ENCODE measurements around the gene DPP4.

The DPP4 gene

DNA sequence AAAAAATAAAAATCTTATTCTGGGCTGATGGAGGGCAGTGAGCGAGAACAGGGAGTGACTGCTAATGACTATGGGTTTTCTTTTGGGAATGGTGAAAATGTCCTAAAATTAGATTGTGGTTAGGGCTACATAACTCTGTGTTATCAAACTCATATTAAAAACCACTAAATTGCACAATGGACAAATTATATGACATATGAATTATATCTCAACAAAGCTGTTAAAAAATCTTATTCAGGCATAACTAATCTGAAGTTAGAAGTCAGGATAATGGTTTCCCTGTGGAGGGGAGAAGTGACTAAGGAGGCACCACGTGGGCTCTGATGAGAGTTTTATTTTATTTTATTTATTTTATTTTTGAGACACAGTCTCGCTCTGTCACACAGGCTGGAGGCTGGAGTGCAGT lies 32.1 kb upstream of the DPP4 start:
- Histone ChIP-seq H3K9me3 (ENCODE audit: control insufficient read depth, low read length) (no peaks in the 10 kb centered on the region), H3K27ac (ENCODE audit: low read depth, low read length, severe bottlenecking) (no peak overlapping the region), H3K4me3 (ENCODE audit: extremely low read depth, insufficient read depth, low read length, poor library complexity, severe bottlenecking) (no peak overlapping the region), H3K4me1 (ENCODE audit: control insufficient read depth, insufficient read depth, low read length, poor library complexity, severe bottlenecking) (no peaks in the 10 kb centered on the region), H3K36me3 (ENCODE audit: control insufficient read depth, insufficient read depth, low read length) (no peaks in the 10 kb centered on the region)
- no CpG with 5 or more reads among the region's 3 CpGs for WGBS, 2 experiments (ENCODE audit: insufficient coverage in 2 of 2)

DNA sequence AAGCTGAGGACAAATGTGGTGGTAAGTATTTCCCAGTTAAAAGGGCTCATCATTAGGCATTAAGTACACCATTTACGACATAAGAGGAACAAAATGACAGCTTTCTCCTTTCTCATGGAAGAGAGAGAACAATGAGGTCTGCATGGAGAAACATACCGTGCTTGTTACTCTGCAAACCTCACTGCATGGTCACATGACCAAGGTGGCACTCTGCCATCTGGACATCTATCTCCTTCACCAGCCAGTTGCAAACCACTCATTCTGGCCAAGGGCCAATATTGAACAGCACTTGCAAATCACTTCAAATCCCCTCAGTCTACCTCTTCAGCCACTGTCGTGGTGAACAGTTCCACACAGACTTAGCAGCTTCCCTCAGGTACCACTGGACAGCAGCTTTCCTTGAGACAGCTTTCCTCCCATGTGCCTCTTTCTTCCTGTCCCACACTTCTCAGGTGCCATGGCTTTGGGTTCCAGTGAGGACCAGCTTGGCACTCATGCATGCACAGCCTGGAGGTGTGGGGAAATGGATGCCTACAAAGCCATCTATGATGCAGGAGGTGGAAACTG lies 29.5 kb upstream of the DPP4 start:
- 91 to 93% methylated on average over 1 to 3 of the region's 3 CpGs for WGBS, 2 experiments (ENCODE audit: insufficient coverage in 2 of 2)
- Histone ChIP-seq H3K27ac (ENCODE audit: low read depth, low read length, severe bottlenecking) (no peak overlapping the region), H3K36me3 (ENCODE audit: control insufficient read depth, insufficient read depth, low read length) (no peaks in the 10 kb centered on the region), H3K4me3 (ENCODE audit: extremely low read depth, insufficient read depth, low read length, poor library complexity, severe bottlenecking) (no peak overlapping the region), H3K9me3 (ENCODE audit: control insufficient read depth, low read length) (no peaks in the 10 kb centered on the region), H3K4me1 (ENCODE audit: control insufficient read depth, insufficient read depth, low read length, poor library complexity, severe bottlenecking) (no peaks in the 10 kb centered on the region)

DNA sequence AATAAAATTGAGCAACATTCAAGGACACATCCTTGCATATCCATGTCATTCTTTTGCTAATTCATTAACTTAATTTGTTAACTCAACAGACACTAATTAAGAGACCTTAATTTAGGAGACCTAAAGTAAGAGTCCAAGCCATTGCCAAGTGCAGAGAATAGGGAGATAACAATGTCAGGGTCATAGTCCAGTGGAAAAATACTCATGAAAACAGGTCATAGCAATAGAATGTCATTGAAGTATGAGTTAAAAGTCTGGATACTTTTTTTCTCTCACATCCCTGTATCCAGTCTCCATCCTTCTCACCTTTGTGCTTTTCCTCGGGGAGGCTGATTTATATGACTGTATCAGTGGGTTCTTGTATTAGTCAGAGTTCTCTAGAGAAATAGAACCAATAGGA lies 26.6 kb upstream of the DPP4 start:
- H3K4me1 ChIP-seq (ENCODE audit: control insufficient read depth, insufficient read depth, low read length, poor library complexity, severe bottlenecking), result no peaks in the 10 kb centered on the region
- H3K4me3 ChIP-seq (ENCODE audit: extremely low read depth, insufficient read depth, low read length, poor library complexity, severe bottlenecking), result no peak overlapping the region
- no CpG with 5 or more reads among the region's 1 CpG for WGBS, 2 experiments (ENCODE audit: insufficient coverage in 2 of 2)
- no peaks in the 10 kb centered on the region for H3K9me3 ChIP-seq (ENCODE audit: control insufficient read depth, low read length)
- H3K27ac ChIP-seq (ENCODE audit: low read depth, low read length, severe bottlenecking), result no peak overlapping the region
- no peaks in the 10 kb centered on the region for H3K36me3 ChIP-seq (ENCODE audit: control insufficient read depth, insufficient read depth, low read length)

DNA sequence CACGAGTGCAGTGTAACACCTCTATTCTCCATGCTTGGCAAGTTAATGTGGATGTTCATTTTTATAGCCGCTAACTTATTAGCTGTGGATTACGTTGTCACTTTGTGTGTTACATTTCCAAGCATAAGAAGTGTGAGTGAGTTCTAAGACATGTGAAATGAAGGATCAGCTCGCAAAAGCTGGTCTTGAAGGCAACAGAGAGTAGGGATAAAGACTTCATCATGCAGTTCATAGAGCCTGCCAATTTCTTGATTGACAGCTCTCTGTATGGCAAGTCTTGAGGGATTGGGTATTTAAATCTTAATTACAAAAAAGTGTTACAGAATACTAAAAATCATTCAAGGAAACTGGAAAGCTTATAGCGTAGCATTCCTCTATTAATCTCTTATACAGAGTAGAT lies 25.8 kb upstream of the DPP4 start:
- WGBS, 2 experiments (ENCODE audit: insufficient coverage in 2 of 2), result 86 to 89% methylated on average over 3 to 4 of the region's 5 CpGs
- H3K4me3 ChIP-seq (ENCODE audit: extremely low read depth, insufficient read depth, low read length, poor library complexity, severe bottlenecking), result no peak overlapping the region
- H3K36me3 ChIP-seq (ENCODE audit: control insufficient read depth, insufficient read depth, low read length), result no peaks in the 10 kb centered on the region
- no peak overlapping the region for H3K27ac ChIP-seq (ENCODE audit: low read depth, low read length, severe bottlenecking)
- H3K4me1 ChIP-seq (ENCODE audit: control insufficient read depth, insufficient read depth, low read length, poor library complexity, severe bottlenecking), result no peaks in the 10 kb centered on the region
- no peaks in the 10 kb centered on the region for H3K9me3 ChIP-seq (ENCODE audit: control insufficient read depth, low read length)

DNA sequence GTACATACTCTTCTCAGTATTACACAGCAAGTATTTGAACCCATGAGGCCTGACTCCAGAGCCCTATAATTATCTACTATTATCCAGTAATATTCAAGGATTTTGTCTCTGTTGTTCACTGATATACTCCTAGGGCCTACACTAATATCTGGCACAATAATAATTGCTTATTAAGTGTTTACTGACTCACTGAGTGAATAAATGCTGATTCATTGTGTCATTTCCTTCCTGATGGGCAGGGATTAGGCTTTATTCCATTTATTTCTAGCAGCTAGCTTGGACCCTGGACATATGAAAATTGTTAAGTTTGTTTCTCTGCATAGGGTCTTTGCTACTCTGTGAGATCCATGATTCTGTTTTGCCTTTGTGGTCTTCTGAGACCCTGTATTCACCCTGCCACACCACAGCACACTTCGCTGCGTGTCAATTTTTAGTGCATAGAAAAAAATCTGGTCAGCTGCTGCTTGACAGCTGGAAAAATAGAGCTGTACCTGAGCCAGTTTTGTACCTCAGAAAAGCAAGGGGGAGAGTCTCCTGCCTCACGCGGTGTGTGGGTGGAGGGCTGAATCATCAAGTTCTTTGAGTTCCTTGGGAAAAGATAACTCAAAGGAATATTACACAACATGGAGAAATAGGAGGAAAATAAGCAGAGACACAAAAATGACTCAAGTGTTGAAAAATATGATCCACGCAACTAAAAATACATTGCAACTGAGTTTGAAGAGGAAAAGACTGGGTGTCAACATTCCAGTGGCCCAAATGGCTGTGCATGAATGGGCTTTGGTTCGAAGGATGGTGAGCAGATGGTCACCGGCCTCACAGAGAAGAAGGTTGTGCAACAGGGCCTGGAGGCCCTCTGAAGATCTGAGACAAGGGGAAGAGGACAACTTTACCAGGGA lies 18.9 kb upstream of the DPP4 start:
- no peaks in the 10 kb centered on the region for H3K9me3 ChIP-seq (ENCODE audit: control insufficient read depth, low read length)
- 91 to 95% methylated on average over 4 of the region's 7 CpGs for WGBS, 2 experiments (ENCODE audit: insufficient coverage in 2 of 2)
- no peak overlapping the region for H3K27ac ChIP-seq (ENCODE audit: low read depth, low read length, severe bottlenecking)
- H3K4me1 ChIP-seq (ENCODE audit: control insufficient read depth, insufficient read depth, low read length, poor library complexity, severe bottlenecking), result no peaks in the 10 kb centered on the region
- H3K4me3 ChIP-seq (ENCODE audit: extremely low read depth, insufficient read depth, low read length, poor library complexity, severe bottlenecking), result no peak overlapping the region
- no peaks in the 10 kb centered on the region for H3K36me3 ChIP-seq (ENCODE audit: control insufficient read depth, insufficient read depth, low read length)

DNA sequence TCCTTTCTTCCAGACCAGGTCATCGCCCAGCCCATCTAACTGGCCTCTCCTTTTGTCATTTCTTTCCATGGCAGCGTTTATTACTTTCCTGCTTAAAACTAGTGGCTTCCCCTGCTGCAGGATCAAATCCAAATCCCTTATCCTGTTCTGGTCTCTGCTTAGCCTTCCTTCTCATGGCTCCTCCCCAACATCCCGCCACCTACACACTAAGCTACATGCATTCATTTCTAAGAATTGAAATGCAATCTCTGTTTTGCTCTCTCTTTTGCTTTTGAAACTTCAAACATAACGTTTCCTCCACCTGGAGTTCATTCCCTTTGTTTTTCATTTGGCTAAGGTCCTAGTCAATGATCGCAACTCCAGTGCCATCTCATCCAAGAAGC lies 18.0 kb upstream of the DPP4 start:
- H3K4me1 ChIP-seq (ENCODE audit: control insufficient read depth, insufficient read depth, low read length, poor library complexity, severe bottlenecking), result no peaks in the 10 kb centered on the region
- 82 to 83% methylated on average over 4 to 5 of the region's 5 CpGs for WGBS, 2 experiments (ENCODE audit: insufficient coverage in 2 of 2)
- no peaks in the 10 kb centered on the region for H3K36me3 ChIP-seq (ENCODE audit: control insufficient read depth, insufficient read depth, low read length)
- H3K9me3 ChIP-seq (ENCODE audit: control insufficient read depth, low read length), result no peaks in the 10 kb centered on the region
- H3K4me3 ChIP-seq (ENCODE audit: extremely low read depth, insufficient read depth, low read length, poor library complexity, severe bottlenecking), result no peak overlapping the region
- no peak overlapping the region for H3K27ac ChIP-seq (ENCODE audit: low read depth, low read length, severe bottlenecking)

DNA sequence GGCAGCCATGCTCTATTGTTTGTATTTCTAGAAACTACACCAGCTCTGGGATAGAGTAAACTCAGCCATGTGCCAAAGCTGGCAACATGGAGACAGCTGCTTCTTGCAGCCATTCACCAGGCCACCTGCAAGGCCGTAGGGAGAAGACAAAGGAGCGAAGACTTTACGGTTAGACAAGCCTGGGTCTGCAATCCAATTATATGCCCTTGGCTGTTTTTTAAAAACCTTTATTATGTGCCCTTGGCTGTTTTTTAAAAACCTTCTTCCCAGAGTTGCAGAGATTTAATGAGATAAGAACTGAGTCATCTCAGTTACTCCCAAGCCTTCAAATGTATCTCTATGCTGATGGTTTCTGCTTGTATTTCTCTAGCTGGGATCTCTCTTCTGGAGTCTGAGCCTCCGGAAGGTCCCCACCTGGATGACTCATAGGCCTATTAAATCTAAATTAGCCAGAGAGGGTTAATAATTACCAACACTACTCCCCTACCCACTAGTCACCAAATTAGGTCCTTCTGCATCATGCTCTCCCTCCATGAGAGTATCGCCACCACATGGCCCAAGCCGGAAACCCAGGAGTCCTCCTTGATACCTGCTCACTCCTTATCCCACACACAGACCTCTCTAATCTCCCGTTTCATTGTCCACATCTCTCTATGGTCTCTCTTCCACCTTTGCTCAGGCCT lies 17.5 kb upstream of the DPP4 start:
- H3K4me1 ChIP-seq (ENCODE audit: control insufficient read depth, insufficient read depth, low read length, poor library complexity, severe bottlenecking), result peaks cover 2% of the 10 kb centered on the region
- H3K27ac ChIP-seq (ENCODE audit: low read depth, low read length, severe bottlenecking), result no peak overlapping the region
- no peak overlapping the region for H3K4me3 ChIP-seq (ENCODE audit: extremely low read depth, insufficient read depth, low read length, poor library complexity, severe bottlenecking)
- WGBS, 2 experiments (ENCODE audit: insufficient coverage in 2 of 2), result 90% methylated on average over 6 to 7 of the region's 7 CpGs
- H3K9me3 ChIP-seq (ENCODE audit: control insufficient read depth, low read length), result no peaks in the 10 kb centered on the region
- no peaks in the 10 kb centered on the region for H3K36me3 ChIP-seq (ENCODE audit: control insufficient read depth, insufficient read depth, low read length)

DNA sequence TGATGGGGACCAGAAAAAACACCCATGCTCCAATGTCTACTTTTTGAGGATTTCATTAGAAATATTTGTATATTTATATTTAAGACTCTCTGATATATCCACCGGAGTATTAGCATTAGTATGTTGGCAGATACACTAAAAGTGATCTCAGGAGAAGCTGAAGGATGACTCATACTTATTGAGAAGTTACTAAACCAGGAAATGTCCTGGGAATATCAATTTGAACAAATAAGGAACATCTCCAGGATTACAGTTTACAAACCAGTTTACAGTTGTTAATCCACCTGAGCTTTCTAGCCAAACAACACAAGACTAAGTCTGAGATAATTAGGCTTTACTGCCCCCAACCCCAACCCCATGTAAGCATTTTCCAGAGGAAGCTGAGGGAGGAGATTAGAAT lies 16.1 kb upstream of the DPP4 start:
- no peak overlapping the region for H3K4me3 ChIP-seq (ENCODE audit: extremely low read depth, insufficient read depth, low read length, poor library complexity, severe bottlenecking)
- WGBS, 2 experiments (ENCODE audit: insufficient coverage in 2 of 2), result no CpG with 5 or more reads among the region's 1 CpG
- H3K4me1 ChIP-seq (ENCODE audit: control insufficient read depth, insufficient read depth, low read length, poor library complexity, severe bottlenecking), result peaks cover 7% of the 10 kb centered on the region
- H3K36me3 ChIP-seq (ENCODE audit: control insufficient read depth, insufficient read depth, low read length), result no peaks in the 10 kb centered on the region
- no peak overlapping the region for H3K27ac ChIP-seq (ENCODE audit: low read depth, low read length, severe bottlenecking)
- H3K9me3 ChIP-seq (ENCODE audit: control insufficient read depth, low read length), result no peaks in the 10 kb centered on the region

DNA sequence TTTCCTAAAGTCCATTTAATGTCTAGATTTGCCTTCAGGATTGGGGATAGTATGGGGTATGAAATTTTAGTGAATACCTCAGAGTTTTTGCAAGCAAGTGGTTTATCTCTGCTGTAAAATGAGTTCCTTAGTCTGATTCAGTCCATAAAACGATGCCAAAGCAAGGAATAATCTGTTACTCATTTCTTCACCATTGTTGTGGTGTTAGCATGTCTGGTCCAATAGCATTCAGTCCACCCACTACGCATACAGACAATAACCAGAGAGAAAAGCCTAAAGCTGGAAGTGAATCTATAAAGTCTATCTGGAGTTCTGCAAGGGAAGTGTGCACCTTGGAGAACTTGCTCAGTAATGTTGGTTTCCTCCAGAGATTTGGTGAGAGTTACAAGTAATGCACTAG lies 12.9 kb upstream of the DPP4 start:
- H3K4me3 ChIP-seq (ENCODE audit: extremely low read depth, insufficient read depth, low read length, poor library complexity, severe bottlenecking), result no peak overlapping the region
- peaks cover 7% of the 10 kb centered on the region for H3K4me1 ChIP-seq (ENCODE audit: control insufficient read depth, insufficient read depth, low read length, poor library complexity, severe bottlenecking)
- H3K9me3 ChIP-seq (ENCODE audit: control insufficient read depth, low read length), result no peaks in the 10 kb centered on the region
- H3K36me3 ChIP-seq (ENCODE audit: control insufficient read depth, insufficient read depth, low read length), result no peaks in the 10 kb centered on the region
- WGBS, 2 experiments (ENCODE audit: insufficient coverage in 2 of 2), result no CpG with 5 or more reads among the region's 2 CpGs
- H3K27ac ChIP-seq (ENCODE audit: low read depth, low read length, severe bottlenecking), result no peak overlapping the region

DNA sequence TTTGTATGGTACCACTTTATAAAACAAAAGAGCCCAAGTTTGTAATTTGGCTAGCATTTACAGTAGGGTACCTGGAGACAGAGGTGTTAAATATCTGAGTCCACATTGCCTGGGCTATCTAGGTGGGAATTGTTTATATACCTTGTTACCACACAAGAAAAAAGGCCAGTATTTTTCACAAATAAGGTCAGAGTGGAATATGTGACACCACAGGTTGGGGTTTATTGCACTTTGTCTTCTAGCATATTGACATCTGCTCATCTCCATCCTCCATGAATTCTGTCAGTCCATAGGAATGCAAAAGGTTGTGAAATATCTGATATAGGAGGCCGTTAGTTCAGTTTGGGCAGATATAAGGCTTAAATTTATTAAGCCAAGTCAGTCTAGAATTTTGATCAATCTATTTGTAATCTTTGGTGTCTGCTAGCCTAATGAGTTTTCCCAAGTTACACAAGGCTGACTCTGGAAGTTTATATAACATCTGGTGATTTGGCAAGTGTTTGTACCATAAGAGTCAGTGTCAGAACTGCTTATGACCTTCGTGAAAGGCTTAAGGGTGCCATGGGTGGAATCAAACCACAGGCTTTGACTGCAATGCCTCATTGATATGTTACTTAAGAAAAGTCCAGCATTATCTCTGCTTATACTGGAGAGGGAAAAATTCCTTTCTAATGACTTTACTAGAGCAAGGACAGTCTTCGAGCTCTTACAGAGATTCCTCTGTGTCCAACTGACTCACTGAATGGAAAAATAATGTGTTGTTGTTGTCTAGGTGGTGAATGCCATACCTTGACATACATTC lies 11.3 kb upstream of the DPP4 start:
- 100% methylated on average over 1 of the region's 3 CpGs; no CpG with 5 or more reads in 1 of the 2 experiments for WGBS, 2 experiments (ENCODE audit: insufficient coverage in 2 of 2)
- Histone ChIP-seq H3K27ac (ENCODE audit: low read depth, low read length, severe bottlenecking) (no peak overlapping the region), H3K4me3 (ENCODE audit: extremely low read depth, insufficient read depth, low read length, poor library complexity, severe bottlenecking) (no peak overlapping the region)

More for the DNA sequence above, 11.3 kb upstream of the DPP4 start:
- Histone ChIP-seq H3K36me3 (ENCODE audit: control insufficient read depth, insufficient read depth, low read length) (no peaks in the 10 kb centered on the region), H3K4me1 (ENCODE audit: control insufficient read depth, insufficient read depth, low read length, poor library complexity, severe bottlenecking) (peaks cover 7% of the 10 kb centered on the region), H3K9me3 (ENCODE audit: control insufficient read depth, low read length) (no peaks in the 10 kb centered on the region)
